Measurements from ENCODE around the gene SPRR1A. TPM values are rescaled to one million over a fixed set of nuclear protein-coding genes. Genes with fewer than 3 reads are reported as not detected.
A peak's percentile ranks its signal among the peaks of the same experiment; 100 is the strongest.

Gene SPRR1A
- total RNA-seq, 2 experiments from 2014 or later = not detected

DNA sequence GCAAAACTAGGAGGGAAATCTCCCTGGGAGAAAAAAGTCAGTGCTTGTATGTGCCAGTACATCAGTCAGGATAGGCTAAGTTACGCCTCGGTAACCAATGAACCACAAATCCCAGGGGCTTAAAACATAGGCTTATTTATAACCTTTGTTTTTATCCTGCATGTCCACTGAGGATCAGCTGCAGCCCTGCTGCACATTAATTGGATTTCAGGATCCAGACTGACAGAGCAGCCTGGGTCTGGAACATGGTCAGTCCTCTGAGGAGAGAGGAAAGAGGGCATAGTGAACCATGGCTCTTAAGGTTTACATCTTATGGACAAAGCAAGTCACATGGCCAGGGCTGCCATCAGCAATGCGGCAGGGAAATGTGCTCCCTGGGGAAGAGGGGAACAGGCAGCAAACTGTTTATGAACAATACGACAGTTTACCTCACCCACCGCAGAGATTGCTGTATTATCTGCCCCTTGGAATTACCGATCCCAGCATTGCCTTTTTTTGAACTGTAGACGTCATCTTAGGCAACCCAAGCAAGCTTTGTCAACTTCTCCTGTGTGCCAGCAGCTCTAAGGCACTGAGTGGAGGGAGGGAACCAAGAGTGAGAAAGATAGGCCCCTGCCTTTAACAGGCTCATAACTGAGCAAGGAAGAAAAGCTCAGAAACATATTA is 22.5 kb upstream of the SPRR1A start:
- peaks cover 3% of the 10 kb centered on the region for H3K27me3 Mint-ChIP-seq
- H3K36me3 Mint-ChIP-seq (ENCODE audit: low read depth) = no peaks in the 10 kb centered on the region
- CTCF ChIA-PET = no interaction called here
- H3K9me3 Mint-ChIP-seq = no peaks in the 10 kb centered on the region
- no peak overlapping the region for H3K4me3 Mint-ChIP-seq
- POLR2A ChIA-PET = no interaction called here
- no peaks in the 10 kb centered on the region for H3K4me1 Mint-ChIP-seq
- no peak for DNase-seq
- no peak overlapping the region for H3K27ac Mint-ChIP-seq

GRCh38 chr1:152962876-152963415 is 20.9 kb upstream of the SPRR1A start:
- H3K9me3 Mint-ChIP-seq = no peaks in the 10 kb centered on the region
- no peak overlapping the region for H3K4me3 Mint-ChIP-seq
- DNase-seq = no peak
- H3K27ac Mint-ChIP-seq = no peak overlapping the region
- peaks cover 3% of the 10 kb centered on the region for H3K27me3 Mint-ChIP-seq
- H3K36me3 Mint-ChIP-seq (ENCODE audit: low read depth) = no peaks in the 10 kb centered on the region
- ChIA-PET CTCF (no interaction called here), POLR2A (no interaction called here)
- peaks cover 6% of the 10 kb centered on the region for H3K4me1 Mint-ChIP-seq

GRCh38 chr1:152964536-152964935 is 19.3 kb upstream of the SPRR1A start:
- H3K27me3 Mint-ChIP-seq = peaks cover 3% of the 10 kb centered on the region
- no peak overlapping the region for H3K27ac Mint-ChIP-seq
- H3K36me3 Mint-ChIP-seq (ENCODE audit: low read depth) = no peaks in the 10 kb centered on the region
- POLR2A ChIA-PET = no interaction called here
- CTCF ChIA-PET = no interaction called here
- no peaks in the 10 kb centered on the region for H3K9me3 Mint-ChIP-seq
- H3K4me1 Mint-ChIP-seq = peaks cover 6% of the 10 kb centered on the region
- no peak overlapping the region for H3K4me3 Mint-ChIP-seq
- no peak for DNase-seq

DNA sequence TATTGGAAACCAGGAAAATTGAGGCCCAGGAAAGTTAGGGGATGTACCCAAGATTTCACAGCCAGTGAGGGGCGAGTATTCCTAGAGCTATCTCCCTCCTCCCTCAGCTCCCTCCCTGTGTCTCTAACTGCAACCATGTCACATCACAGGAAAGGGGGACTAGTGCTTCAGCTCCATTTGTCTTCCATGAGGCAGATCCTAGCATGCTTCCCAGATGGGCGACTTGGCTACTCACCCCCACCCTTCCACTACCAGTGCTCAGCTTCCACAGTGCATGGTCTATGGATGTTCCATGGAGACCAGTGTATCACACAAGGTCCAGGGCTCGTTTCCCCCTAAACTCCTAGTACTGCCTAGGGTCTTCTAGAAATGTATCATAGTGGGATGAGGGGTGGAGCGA is 18.0 kb upstream of the SPRR1A start:
- CTCF ChIA-PET = no interaction called here
- DNase-seq = no peak
- Mint-ChIP-seq H3K4me3 (no peak overlapping the region), H3K27ac (no peak overlapping the region), H3K36me3 (ENCODE audit: low read depth) (no peaks in the 10 kb centered on the region), H3K9me3 (no peaks in the 10 kb centered on the region), H3K27me3 (peaks cover 3% of the 10 kb centered on the region), H3K4me1 (peaks cover 6% of the 10 kb centered on the region)
- POLR2A ChIA-PET = no interaction called here

DNA sequence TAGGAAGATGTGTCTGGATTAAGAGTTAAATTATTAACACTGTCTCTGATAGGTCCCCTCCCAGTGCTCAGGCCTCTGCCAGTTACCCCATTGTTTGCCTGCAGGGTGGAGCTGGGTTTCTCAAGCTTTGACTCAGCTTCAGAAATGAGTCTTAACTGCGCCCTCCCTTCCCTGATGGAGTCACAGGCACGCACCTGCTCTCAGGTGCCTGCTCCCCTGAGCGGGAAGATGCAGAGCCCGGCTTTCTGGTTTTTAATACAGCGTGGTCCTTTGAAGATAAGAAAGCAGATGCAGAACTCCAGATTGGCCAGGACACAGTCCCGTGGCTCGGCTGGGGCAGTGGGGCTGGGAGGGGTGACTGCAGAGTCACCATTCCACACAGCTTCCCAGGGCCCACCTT is 16.7 kb upstream of the SPRR1A start:
- Mint-ChIP-seq H3K36me3 (ENCODE audit: low read depth) (no peaks in the 10 kb centered on the region), H3K4me3 (no peak overlapping the region), H3K9me3 (no peaks in the 10 kb centered on the region), H3K27me3 (peaks cover 3% of the 10 kb centered on the region), H3K27ac (no peak overlapping the region), H3K4me1 (peaks cover 6% of the 10 kb centered on the region)
- no peak for DNase-seq
- CTCF ChIA-PET = interaction anchor here (0.7 to 0.8 kb wide), 2 partner anchors 25 to 41 kb away, joined by 3 read pairs; no protein-coding TSS in a partner anchor
- POLR2A ChIA-PET = no interaction called here

DNA sequence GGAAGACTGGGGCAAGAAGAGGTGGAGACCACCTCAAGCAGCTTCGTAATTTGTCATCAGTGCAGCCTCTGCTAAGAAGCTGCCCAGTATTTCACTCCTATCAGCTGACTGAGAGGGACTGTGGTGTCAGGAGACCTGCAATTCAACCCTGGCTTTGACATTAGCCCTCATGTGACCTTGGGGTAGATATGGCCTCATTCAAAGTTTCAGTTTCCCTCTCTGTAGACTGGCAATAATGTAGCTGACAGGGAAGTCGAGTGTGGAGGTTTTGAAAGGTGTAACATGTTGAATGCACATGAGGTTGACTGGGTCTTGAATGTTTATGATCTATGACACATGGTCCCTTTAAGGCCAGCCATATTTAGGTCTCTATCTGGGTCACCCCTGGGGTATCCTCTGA is 15.6 kb upstream of the SPRR1A start:
- DNase-seq = no peak
- POLR2A ChIA-PET = no interaction called here
- no peaks in the 10 kb centered on the region for H3K36me3 Mint-ChIP-seq (ENCODE audit: low read depth)
- CTCF ChIA-PET = no interaction called here
- H3K4me3 Mint-ChIP-seq = no peak overlapping the region
- H3K27me3 Mint-ChIP-seq = peaks cover 3% of the 10 kb centered on the region
- no peaks in the 10 kb centered on the region for H3K9me3 Mint-ChIP-seq
- peaks cover 6% of the 10 kb centered on the region for H3K4me1 Mint-ChIP-seq
- H3K27ac Mint-ChIP-seq = peak overlapping the region; percentile 51

DNA sequence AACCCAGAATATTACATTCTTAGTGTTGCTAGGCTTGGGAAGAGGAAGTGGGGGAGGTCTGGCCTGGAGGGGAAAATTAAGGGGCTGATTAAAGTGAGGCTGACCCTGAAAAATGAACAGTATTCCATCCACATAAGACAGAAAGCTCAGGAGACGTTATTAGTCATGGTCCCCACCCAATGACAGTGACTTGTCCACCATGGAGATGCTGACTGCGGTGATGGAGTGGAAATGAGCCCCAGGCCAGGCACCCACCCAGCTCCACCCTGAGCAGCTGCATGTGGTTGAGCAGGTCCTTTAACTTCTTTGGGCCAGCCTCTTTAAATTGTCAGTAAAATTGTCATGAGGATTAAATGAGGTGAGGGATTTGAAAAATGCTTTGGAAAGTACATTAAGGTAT is 14.8 kb upstream of the SPRR1A start:
- Mint-ChIP-seq H3K27me3 (peaks cover 3% of the 10 kb centered on the region), H3K4me1 (peaks cover 6% of the 10 kb centered on the region), H3K27ac (no peak overlapping the region), H3K9me3 (no peaks in the 10 kb centered on the region), H3K36me3 (ENCODE audit: low read depth) (no peaks in the 10 kb centered on the region), H3K4me3 (no peak overlapping the region)
- ChIA-PET POLR2A (no interaction called here), CTCF (no interaction called here)
- DNase-seq = no peak

GRCh38 chr1:152970495-152970894 is 13.4 kb upstream of the SPRR1A start, which contains the start of gene SPRR4:
Gene SPRR4 (plus strand): TSS chr1:152970648. CDS start chr1:152971891, 1,243 bp downstream.
- Mint-ChIP-seq H3K4me1 (peaks cover 6% of the 10 kb centered on the region), H3K4me3 (no peak within 1 kb of the TSS), H3K36me3 (ENCODE audit: low read depth) (no peaks in the 10 kb centered on the region), H3K9me3 (no peaks in the 10 kb centered on the region), H3K27ac (no peak within 1 kb of the TSS), H3K27me3 (peaks cover 2% of the 10 kb centered on the region)
- POLR2A ChIA-PET = no interaction called here
- no peak for DNase-seq
- CTCF ChIA-PET = no interaction called here

DNA sequence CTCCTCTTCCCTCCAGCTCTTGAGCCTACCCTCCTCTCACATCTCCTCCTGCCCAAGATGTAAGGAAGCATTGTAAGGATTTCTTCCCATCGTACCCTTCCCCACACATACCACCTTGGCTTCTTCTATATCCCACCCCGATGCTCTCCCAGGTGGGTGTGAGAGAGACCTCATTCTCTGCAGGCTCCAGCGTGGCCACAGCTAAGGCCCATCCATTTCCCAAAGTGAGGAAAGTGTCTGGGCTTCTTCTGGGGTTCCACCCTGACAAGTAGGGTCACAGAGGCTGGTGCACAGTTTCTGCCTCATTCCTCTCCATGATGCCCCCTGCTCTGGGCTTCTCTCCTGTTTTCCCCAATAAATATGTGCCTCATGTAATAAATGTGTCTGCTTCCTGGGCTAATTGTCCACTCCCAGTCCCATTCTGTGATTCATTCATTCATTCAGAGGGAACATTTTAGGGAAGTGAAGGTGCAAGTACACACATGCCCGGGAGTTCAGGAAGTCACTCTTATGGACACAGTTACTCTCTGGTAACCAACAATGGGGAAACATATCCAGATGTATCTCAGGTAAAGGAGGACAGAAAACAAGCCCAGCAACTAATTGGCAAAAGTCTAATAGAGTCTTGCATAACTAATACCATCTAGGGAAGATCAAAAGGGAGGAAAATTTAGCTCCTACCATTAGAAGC is 11.5 kb upstream of the SPRR1A start:
- Mint-ChIP-seq H3K9me3 (no peaks in the 10 kb centered on the region), H3K27ac (no peak overlapping the region), H3K36me3 (ENCODE audit: low read depth) (no peaks in the 10 kb centered on the region), H3K4me1 (peaks cover 2% of the 10 kb centered on the region), H3K4me3 (no peak overlapping the region), H3K27me3 (peaks cover 4% of the 10 kb centered on the region)
- POLR2A ChIA-PET = no interaction called here
- CTCF ChIA-PET = no interaction called here
- no peak for DNase-seq

GRCh38 chr1:152976688-152977087 is 7.2 kb upstream of the SPRR1A start:
- DNase-seq = no peak
- Mint-ChIP-seq H3K4me1 (no peaks in the 10 kb centered on the region), H3K36me3 (ENCODE audit: low read depth) (no peaks in the 10 kb centered on the region), H3K9me3 (no peaks in the 10 kb centered on the region), H3K27me3 (peaks cover 16% of the 10 kb centered on the region), H3K27ac (no peak overlapping the region), H3K4me3 (no peak overlapping the region)
- POLR2A ChIA-PET = no interaction called here
- CTCF ChIA-PET = no interaction called here

DNA sequence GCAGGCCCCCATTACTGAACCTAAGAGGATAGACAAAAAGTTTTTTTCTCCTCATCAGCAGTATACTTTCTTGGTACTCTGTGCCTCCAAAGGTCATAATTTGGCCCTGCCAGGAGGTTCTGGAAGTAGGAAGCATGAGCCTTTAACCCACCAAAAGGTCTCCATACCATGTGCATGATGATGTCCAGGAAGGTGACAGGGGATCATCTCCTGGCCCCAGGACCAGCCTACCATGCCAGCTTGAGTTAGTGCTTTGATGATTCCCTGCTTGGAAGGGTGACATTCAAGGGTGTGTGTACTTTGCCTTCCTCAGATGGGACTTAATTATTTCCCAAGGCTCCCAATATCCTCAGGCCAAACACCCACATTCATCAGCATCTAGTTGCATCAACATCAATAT is 6.3 kb upstream of the SPRR1A start:
- ChIA-PET CTCF (no interaction called here), POLR2A (no interaction called here)
- H3K4me3 Mint-ChIP-seq = no peak overlapping the region
- DNase-seq = no peak
- H3K27ac Mint-ChIP-seq = no peak overlapping the region
- H3K27me3 Mint-ChIP-seq = peaks cover 16% of the 10 kb centered on the region
- no peaks in the 10 kb centered on the region for H3K9me3 Mint-ChIP-seq
- no peaks in the 10 kb centered on the region for H3K36me3 Mint-ChIP-seq (ENCODE audit: low read depth)
- no peaks in the 10 kb centered on the region for H3K4me1 Mint-ChIP-seq

DNA sequence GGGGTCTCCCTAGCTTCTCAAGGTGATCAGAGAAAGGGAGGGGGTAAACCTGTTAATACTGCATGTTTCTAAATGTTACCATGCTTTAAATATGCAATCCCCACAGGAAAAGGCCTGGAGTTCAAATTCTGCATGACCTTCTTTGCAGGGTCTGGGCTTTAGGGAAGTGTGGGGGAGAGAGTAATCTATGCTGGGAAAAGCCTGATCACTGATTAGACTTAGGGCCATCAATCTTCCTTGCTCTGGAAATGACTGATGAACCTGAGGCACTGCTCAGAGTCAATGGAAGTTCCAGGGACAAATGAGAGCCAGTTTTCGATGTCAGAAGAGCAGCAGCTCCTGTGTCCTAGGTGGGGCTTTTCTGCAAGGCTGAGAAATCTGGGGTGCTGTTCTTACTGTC is 3.2 kb upstream of the SPRR1A start:
- ChIA-PET CTCF (no interaction called here), POLR2A (no interaction called here)
- H3K4me1 Mint-ChIP-seq = no peaks in the 10 kb centered on the region
- H3K27ac Mint-ChIP-seq = no peak overlapping the region
- H3K36me3 Mint-ChIP-seq (ENCODE audit: low read depth) = no peaks in the 10 kb centered on the region
- no peaks in the 10 kb centered on the region for H3K9me3 Mint-ChIP-seq
- no peak for DNase-seq
- H3K4me3 Mint-ChIP-seq = no peak overlapping the region
- peaks cover 23% of the 10 kb centered on the region for H3K27me3 Mint-ChIP-seq

DNA sequence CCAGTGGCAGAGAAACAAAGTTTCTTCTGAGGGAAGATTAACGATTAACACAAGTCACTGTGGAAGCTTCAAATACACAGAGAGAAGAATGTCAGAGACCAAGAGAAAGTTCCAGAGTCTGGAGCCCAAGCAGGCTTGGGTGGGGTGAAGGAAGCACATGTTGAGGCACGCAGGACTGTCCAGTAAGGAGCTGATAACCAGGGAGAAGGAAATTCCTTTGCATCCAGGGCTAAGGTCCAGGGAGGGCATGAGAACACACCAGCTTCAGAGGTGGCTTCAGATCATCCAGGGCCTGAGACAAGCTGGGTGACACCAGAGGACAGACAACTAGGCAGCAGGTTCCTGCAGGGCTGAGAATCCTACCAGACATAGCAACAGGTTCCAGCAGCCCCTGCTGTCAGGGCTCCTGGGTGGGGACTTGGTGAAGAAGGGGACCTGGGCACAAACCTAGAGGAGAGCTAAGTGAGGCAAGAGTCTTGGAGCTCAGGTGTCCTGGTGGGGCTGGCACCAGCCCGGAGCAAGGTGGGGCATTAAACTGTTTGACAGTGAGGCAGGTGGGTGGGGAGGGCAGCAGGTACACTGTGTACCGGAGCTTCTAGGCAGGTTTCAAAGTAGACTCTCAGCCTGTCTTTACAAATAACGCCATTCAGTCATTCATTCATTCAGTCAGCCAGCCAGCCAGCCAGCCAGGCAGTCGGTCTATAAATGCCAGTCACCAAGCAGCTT is 2.6 kb upstream of the SPRR1A start:
- POLR2A ChIA-PET = no interaction called here

More for the DNA sequence above, 2.6 kb upstream of the SPRR1A start:
- Mint-ChIP-seq H3K36me3 (ENCODE audit: low read depth) (no peaks in the 10 kb centered on the region), H3K4me1 (no peaks in the 10 kb centered on the region), H3K9me3 (no peaks in the 10 kb centered on the region), H3K27me3 (peaks cover 26% of the 10 kb centered on the region), H3K27ac (no peak overlapping the region), H3K4me3 (no peak overlapping the region)
- CTCF ChIA-PET = no interaction called here
- no peak for DNase-seq
